ENCODE data around the gene PPP1R2. TPM values are rescaled to one million over a fixed set of nuclear protein-coding genes. Genes with fewer than 3 reads are reported as not detected.
A peak's percentile ranks its signal among the peaks of the same experiment; 100 is the strongest.
"Not testable (repeated sequence)": the region's sequence is repeated elsewhere in the genome, so short reads cannot be mapped to it uniquely, and the experiment has no call there.

The PPP1R2 gene
- total and polyA plus RNA-seq, 10 donors, result 30.7 to 168 (median 61.2) TPM

DNA sequence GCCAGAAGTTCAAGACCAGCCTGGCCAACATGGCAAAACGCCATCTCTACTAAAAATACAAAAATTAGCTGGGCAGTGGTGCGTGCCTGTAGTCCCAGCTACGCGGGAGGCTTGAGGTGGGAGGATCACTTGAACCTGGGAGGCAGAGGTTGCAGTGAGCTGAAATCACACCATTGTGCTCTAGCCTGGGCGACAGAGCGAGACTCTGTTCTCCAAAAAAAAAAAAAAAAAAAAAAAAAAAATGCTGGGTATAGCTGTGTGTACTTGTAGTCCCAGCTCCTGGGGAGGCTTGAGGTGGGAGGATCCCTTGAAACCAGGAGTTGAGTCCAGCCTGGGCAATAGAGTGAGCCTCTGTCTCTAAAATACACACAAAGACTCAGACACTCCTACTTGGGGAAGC is 32.0 kb downstream of the PPP1R2 start:
- Histone ChIP-seq H3K36me3 (peaks cover 0 to 73% (median 30%) of the 10 kb centered on the region in 6 donors), H3K4me3 (no peak overlapping the region), H3K9me3 (no peaks in the 10 kb centered on the region), H3K4me1 (peaks cover 0 to 16% (median 2%) of the 10 kb centered on the region in 6 donors), H3K27me3 (replicated peaks in 1 of 7) (no peaks in the 10 kb centered on the region), H3K27ac (peak overlapping the region in 3 of 8 donors; percentile 4 to 60 (median 46))
- TF ChIP-seq, protein P1, sequence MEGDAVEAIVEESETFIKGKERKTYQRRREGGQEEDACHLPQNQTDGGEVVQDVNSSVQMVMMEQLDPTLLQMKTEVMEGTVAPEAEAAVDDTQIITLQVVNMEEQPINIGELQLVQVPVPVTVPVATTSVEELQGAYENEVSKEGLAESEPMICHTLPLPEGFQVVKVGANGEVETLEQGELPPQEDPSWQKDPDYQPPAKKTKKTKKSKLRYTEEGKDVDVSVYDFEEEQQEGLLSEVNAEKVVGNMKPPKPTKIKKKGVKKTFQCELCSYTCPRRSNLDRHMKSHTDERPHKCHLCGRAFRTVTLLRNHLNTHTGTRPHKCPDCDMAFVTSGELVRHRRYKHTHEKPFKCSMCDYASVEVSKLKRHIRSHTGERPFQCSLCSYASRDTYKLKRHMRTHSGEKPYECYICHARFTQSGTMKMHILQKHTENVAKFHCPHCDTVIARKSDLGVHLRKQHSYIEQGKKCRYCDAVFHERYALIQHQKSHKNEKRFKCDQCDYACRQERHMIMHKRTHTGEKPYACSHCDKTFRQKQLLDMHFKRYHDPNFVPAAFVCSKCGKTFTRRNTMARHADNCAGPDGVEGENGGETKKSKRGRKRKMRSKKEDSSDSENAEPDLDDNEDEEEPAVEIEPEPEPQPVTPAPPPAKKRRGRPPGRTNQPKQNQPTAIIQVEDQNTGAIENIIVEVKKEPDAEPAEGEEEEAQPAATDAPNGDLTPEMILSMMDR (IDR thresholded peaks at IDR 0.05 in 8 of 11, conservative IDR thresholded peaks at IDR 0.05 in 3 of 11), result no peak
- TF ChIP-seq POLR2AphosphoS5 (IDR thresholded peaks at IDR 0.05) (no peak), POLR2A (IDR thresholded peaks at IDR 0.05) (no peak)
- peak; percentile 39 for DNase-seq
- 93 to 99% (median 96%) methylated on average over 6 of the region's 6 CpGs for WGBS, 5 donors
- intact Hi-C loops (cut with DNase I; ENCODE audit: low total_unique reads), result no loop called here

GRCh38 chr3:195508185-195508584 is 34.9 kb downstream of the PPP1R2 start:
- 48 to 88% (median 71%) methylated on average over 1 of the region's 1 CpG for WGBS, 5 donors

DNA sequence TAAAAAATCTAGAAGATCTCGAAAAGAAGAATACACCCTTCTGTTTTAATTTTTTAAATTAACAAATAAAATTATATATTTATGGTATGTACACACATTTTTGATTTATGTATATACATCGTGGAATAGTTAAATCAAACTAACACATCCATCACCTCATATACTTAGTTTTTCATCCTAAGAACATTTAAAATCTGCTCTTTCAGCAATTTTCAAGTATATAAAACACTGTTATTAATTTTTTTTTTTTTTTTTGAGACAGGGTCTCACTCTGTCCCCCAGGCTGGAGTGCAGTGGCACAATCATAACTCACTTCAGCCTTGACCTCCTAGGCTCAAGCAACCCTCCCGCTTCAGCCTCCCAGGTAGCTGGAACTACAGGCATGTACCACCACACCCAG is 67.5 kb downstream of the PPP1R2 start:
- DNase-seq, result peak; percentile 11
- Histone ChIP-seq H3K27ac (no peak overlapping the region), H3K9me3 (no peaks in the 10 kb centered on the region), H3K27me3 (replicated peaks in 1 of 7) (no peaks in the 10 kb centered on the region), H3K4me1 (no peaks in the 10 kb centered on the region), H3K4me3 (no peak overlapping the region), H3K36me3 (no peaks in the 10 kb centered on the region)
- WGBS, 5 donors, result 90 to 97% (median 96%) methylated on average over 3 of the region's 3 CpGs
- no peak for TF ChIP-seq POLR2A (IDR thresholded peaks at IDR 0.05)
- TF ChIP-seq, protein P1 (IDR thresholded peaks at IDR 0.05 in 8 of 11, conservative IDR thresholded peaks at IDR 0.05 in 3 of 11), result no peak
- TF ChIP-seq POLR2AphosphoS5 (IDR thresholded peaks at IDR 0.05), result no peak
- intact Hi-C loops (cut with DNase I; ENCODE audit: low total_unique reads), result no loop called here

More at GRCh38 chr3:195508185-195508584, 34.9 kb downstream of the PPP1R2 start:
- H3K4me1 ChIP-seq, result peaks cover 0 to 16% (median 2%) of the 10 kb centered on the region in 6 donors
- H3K9me3 ChIP-seq, result no peaks in the 10 kb centered on the region
- peak overlapping the region in 1 of 8 donors; percentile 9 for H3K27ac ChIP-seq
- no peak overlapping the region for H3K4me3 ChIP-seq
- intact Hi-C loops (cut with DNase I; ENCODE audit: low total_unique reads), result no loop called here
- no peak for TF ChIP-seq POLR2A (IDR thresholded peaks at IDR 0.05)
- no peak for TF ChIP-seq POLR2AphosphoS5 (IDR thresholded peaks at IDR 0.05)
- TF ChIP-seq, protein P1 (IDR thresholded peaks at IDR 0.05 in 8 of 11, conservative IDR thresholded peaks at IDR 0.05 in 3 of 11), result no peak
- peaks cover 0 to 45% (median 8%) of the 10 kb centered on the region in 6 donors for H3K36me3 ChIP-seq
- H3K27me3 ChIP-seq (replicated peaks in 1 of 7), result no peaks in the 10 kb centered on the region
- DNase-seq, result no peak

DNA sequence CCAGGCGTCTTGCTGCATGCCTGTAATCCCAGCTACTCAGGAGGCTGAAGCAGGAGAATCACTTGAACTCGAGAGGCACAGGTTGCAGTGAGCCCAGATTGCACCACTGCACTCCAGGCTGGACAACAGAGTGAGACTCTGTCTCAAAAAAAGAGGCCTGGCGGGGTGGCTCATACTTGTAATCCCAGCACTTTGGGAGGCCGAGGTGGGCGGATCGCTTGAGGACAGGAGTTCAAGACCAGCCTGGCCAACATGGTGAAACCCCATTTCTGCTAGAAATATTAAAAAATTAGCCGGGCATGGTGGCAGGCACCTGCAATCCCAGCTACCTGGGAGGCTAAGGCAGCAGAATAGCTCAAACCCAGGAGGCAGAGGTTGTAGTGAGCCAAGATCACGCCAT is 68.0 kb downstream of the PPP1R2 start:
- intact Hi-C loops (cut with DNase I; ENCODE audit: low total_unique reads); H3K36me3 ChIP-seq; DNase-seq; H3K4me1 ChIP-seq; H3K4me3 ChIP-seq; H3K27me3 ChIP-seq (replicated peaks in 1 of 7); H3K27ac ChIP-seq; H3K9me3 ChIP-seq: not testable (repeated sequence)
- WGBS, 5 donors, result 82 to 92% (median 85%) methylated on average over 8 of the region's 8 CpGs

DNA sequence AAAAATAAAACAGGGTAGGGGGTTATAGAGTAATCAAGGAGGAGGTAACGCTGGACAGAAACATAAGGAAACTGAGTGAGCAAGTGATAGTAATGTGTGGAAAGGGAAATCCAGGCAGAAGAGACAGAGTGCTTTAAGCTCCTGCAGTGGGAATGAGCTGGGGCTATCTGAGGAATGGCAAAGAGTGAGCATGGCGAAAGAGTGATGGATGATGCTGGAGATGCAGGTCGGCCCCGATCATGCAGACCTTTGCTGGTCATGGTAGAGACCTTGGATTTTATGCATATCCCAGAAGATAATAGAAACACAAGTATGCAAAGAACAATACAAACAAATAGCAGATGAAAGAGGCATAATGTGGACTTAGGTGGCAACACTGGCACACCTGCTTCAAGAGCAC is 74.3 kb downstream of the PPP1R2 start:
- H3K27ac ChIP-seq, result no peak overlapping the region
- no peak for DNase-seq
- no peaks in the 10 kb centered on the region for H3K36me3 ChIP-seq
- no peak overlapping the region for H3K4me3 ChIP-seq
- intact Hi-C loops (cut with DNase I; ENCODE audit: low total_unique reads), result no loop called here
- peaks cover 0 to 12% (median 9%) of the 10 kb centered on the region in 8 donors for H3K9me3 ChIP-seq
- no peaks in the 10 kb centered on the region for H3K4me1 ChIP-seq
- no peaks in the 10 kb centered on the region for H3K27me3 ChIP-seq (replicated peaks in 1 of 7)
- WGBS, 5 donors, result 90 to 97% (median 94%) methylated on average over 4 of the region's 4 CpGs
- TF ChIP-seq POLR2A (IDR thresholded peaks at IDR 0.05), result no peak
- TF ChIP-seq POLR2AphosphoS5 (IDR thresholded peaks at IDR 0.05), result no peak
- TF ChIP-seq, protein P1 (IDR thresholded peaks at IDR 0.05 in 8 of 11, conservative IDR thresholded peaks at IDR 0.05 in 3 of 11), result no peak

Data from spleen (tissue), 11 donors.